ENCODE data around the gene SYNGR1.

Gene SYNGR1

GRCh38 chr22:39349967-39350726 is at the start of gene SYNGR1:
Gene SYNGR1 (plus strand): TSS chr22:39349991. CDS start chr22:39350011, 20 bp downstream.
- no peak for DNase-seq

- peak in 1 of 2 donors; percentile 66 for DNase-seq
Observed at GRCh38 chr22:39300186-39300830, 49.5 kb upstream of the SYNGR1 start.

GRCh38 chr22:39301108-39301507 is 48.7 kb upstream of the SYNGR1 start:
- DNase-seq: no peak

- DNase-seq: no peak
Observed at GRCh38 chr22:39301926-39302325, 47.9 kb upstream of the SYNGR1 start.

GRCh38 chr22:39302431-39302960 is 47.3 kb upstream of the SYNGR1 start:
- no peak for DNase-seq

GRCh38 chr22:39303358-39303757 is 46.4 kb upstream of the SYNGR1 start:
- DNase-seq: no peak

- DNase-seq: no peak
Observed at GRCh38 chr22:39303892-39304671, 45.7 kb upstream of the SYNGR1 start.

- DNase-seq: peak; percentile 55 to 61
Observed at GRCh38 chr22:39306456-39307361, 43.1 kb upstream of the SYNGR1 start.

GRCh38 chr22:39308614-39309363 is 41.0 kb upstream of the SYNGR1 start:
- peak in 1 of 2 donors; percentile 67 for DNase-seq

- no peak for DNase-seq
Observed at GRCh38 chr22:39309364-39309861, 40.4 kb upstream of the SYNGR1 start.

GRCh38 chr22:39309881-39310714 is 39.7 kb upstream of the SYNGR1 start:
- no peak for DNase-seq

GRCh38 chr22:39311592-39312400 is 38.0 kb upstream of the SYNGR1 start:
- DNase-seq: no peak

GRCh38 chr22:39312410-39312809 is 37.4 kb upstream of the SYNGR1 start:
- no peak for DNase-seq

- DNase-seq: no peak
Observed at GRCh38 chr22:39313258-39314001, 36.4 kb upstream of the SYNGR1 start.

- no peak for DNase-seq
Observed at GRCh38 chr22:39314251-39314971, 35.4 kb upstream of the SYNGR1 start.

- no peak for DNase-seq
Observed at GRCh38 chr22:39315389-39315788, 34.4 kb upstream of the SYNGR1 start.

- peak; percentile 77 to 82 for DNase-seq
Observed at GRCh38 chr22:39316440-39317083, 33.2 kb upstream of the SYNGR1 start.
